Measurements from ENCODE around the gene FNDC5. TPM values are rescaled to one million over a fixed set of nuclear protein-coding genes. Genes with fewer than 3 reads are reported as not detected.

The FNDC5 gene
- total and polyA plus RNA-seq, 2 experiments from 2014 or later, result 1.0 to 1.7 TPM

GRCh38 chr1:32848354-32849063 lies 22.2 kb downstream of the FNDC5 start:
- Histone ChIP-seq H4K20me1 (replicated peaks; ENCODE audit: insufficient read depth) (peaks cover 5% of the 10 kb centered on the region), H2AFZ (no peak overlapping the region), H3K79me2 (replicated peaks; ENCODE audit: insufficient read depth) (no peaks in the 10 kb centered on the region), H3K4me3 (no peak overlapping the region), H3F3A (replicated peaks; ENCODE audit: low read depth) (0 out of 2 replicates have a peak, but pooled peaks cover 4% of the 10 kb centered on the region), H3K4me1 (ENCODE audit: insufficient read depth) (no peaks in the 10 kb centered on the region; the same call in 1 of the 2 replicates), H3K9me2 (ENCODE audit: insufficient read depth) (no peaks in the 10 kb centered on the region), H3K4me2 (no peak overlapping the region), H3K27me3 (ENCODE audit: insufficient read depth) (no peaks in the 10 kb centered on the region), H3K36me3 (ENCODE audit: insufficient read depth) (peaks cover 14% of the 10 kb centered on the region), H3K27ac (ENCODE audit: low read depth) (no peak overlapping the region)
- H3K9me3 Mint-ChIP-seq, result peaks cover 2% of the 10 kb centered on the region; the same call in 1 of the 3 replicates
- peak; percentile 34; the same call in 1 of the 3 replicates for ATAC-seq
- TF ChIP-seq CREB1 (CRISPR knock-in tag; IDR thresholded peaks at IDR 0.05; ENCODE audit: low read depth) (no peak), EZH2 (IDR thresholded peaks at IDR 0.05; ENCODE audit: low read depth, unreplicated experiment) (no peak), ZNF331 (CRISPR knock-in tag; IDR thresholded peaks at IDR 0.05; ENCODE audit: low read depth) (no peak)
- no peaks in the 10 kb centered on the region; the same call in 2 of the 3 replicates for H3K4me1 Mint-ChIP-seq
- peaks cover 31% of the 10 kb centered on the region for H3K36me3 Mint-ChIP-seq (ENCODE audit: low read depth)
- no peak overlapping the region for H3K4me3 Mint-ChIP-seq
- H3K27me3 Mint-ChIP-seq (ENCODE audit: insufficient read depth, low read depth, poor library complexity), result peaks cover 3% of the 10 kb centered on the region
- H3K27ac Mint-ChIP-seq, result no peak overlapping the region
- DNase-seq (ENCODE audit: low spot score), result no peak

- Histone ChIP-seq H3F3A (replicated peaks; ENCODE audit: low read depth) (peaks cover 5% of the 10 kb centered on the region; the same call in 1 of the 2 replicates), H3K4me3 (no peak overlapping the region), H2AFZ (no peak overlapping the region), H4K20me1 (replicated peaks; ENCODE audit: insufficient read depth) (peaks cover 5% of the 10 kb centered on the region; the same call in 1 of the 2 replicates), H3K36me3 (ENCODE audit: insufficient read depth) (peaks cover 43% of the 10 kb centered on the region), H3K9me2 (ENCODE audit: insufficient read depth) (no peaks in the 10 kb centered on the region), H3K27me3 (ENCODE audit: insufficient read depth) (no peaks in the 10 kb centered on the region), H3K79me2 (replicated peaks; ENCODE audit: insufficient read depth) (no peaks in the 10 kb centered on the region), H3K4me1 (ENCODE audit: insufficient read depth) (no peaks in the 10 kb centered on the region), H3K4me2 (no peak overlapping the region), H3K27ac (ENCODE audit: low read depth) (no peak overlapping the region)
- peaks cover 75% of the 10 kb centered on the region for H3K36me3 Mint-ChIP-seq (ENCODE audit: low read depth)
- DNase-seq (ENCODE audit: low spot score), result no peak
- no peak for ATAC-seq
- no peak overlapping the region for H3K4me3 Mint-ChIP-seq
- no peaks in the 10 kb centered on the region for H3K9me3 Mint-ChIP-seq
- H3K27me3 Mint-ChIP-seq (ENCODE audit: insufficient read depth, low read depth, poor library complexity), result no peaks in the 10 kb centered on the region
- H3K4me1 Mint-ChIP-seq, result no peaks in the 10 kb centered on the region
- H3K27ac Mint-ChIP-seq, result no peak overlapping the region
- TF ChIP-seq ZNF462 (CRISPR knock-in tag; IDR thresholded peaks at IDR 0.05) (no peak), EZH2phosphoT487 (IDR thresholded peaks at IDR 0.05; ENCODE audit: unreplicated experiment) (no peak), CTCF (conservative IDR thresholded peaks at IDR 0.05; ENCODE audit: low read depth in 2 of 2) (no peak), CREB1 (CRISPR knock-in tag; IDR thresholded peaks at IDR 0.05; ENCODE audit: low read depth) (no peak), ETS1 (IDR thresholded peaks at IDR 0.05) (no peak), STAT1 (IDR thresholded peaks at IDR 0.05; ENCODE audit: unreplicated experiment) (no peak), POLR2AphosphoS5 (IDR thresholded peaks at IDR 0.05; ENCODE audit: low read depth) (no peak), ZNF331 (CRISPR knock-in tag; IDR thresholded peaks at IDR 0.05; ENCODE audit: low read depth) (no peak), EZH2 (IDR thresholded peaks at IDR 0.05; ENCODE audit: low read depth, unreplicated experiment) (no peak), ZNF114 (CRISPR knock-in tag; IDR thresholded peaks at IDR 0.05) (no peak), JUNB (IDR thresholded peaks at IDR 0.05; ENCODE audit: unreplicated experiment) (no peak)
These were observed 38.8 kb downstream of the FNDC5 start for GRCh38 chr1:32831878-32832277.

All from GM23338 (cell line).